GM12878 (cell line): Measurements from ENCODE around the gene PPHLN1.

Source experiments
- ASH2L ChIP-seq: fragments of 300-600, 200-600 bp; sonication (generic); IDR thresholded peaks from 2 replicates; pipeline ENCODE4 v1.6.1; 2017; ENCODE audit warnings: low read depth, mild to moderate bottlenecking, borderline replicate concordance
- ATF3 ChIP-seq: IDR thresholded peaks from 2 replicates; pipeline ENCODE4 v1.6.1; 2011; ENCODE audit warnings: low read depth, mild to moderate bottlenecking, low read length, moderate library complexity, borderline replicate concordance; ENCODE audit errors: extremely low read depth
- BMI1 ChIP-seq: fragments of 450-650 bp; IDR thresholded peaks from 2 replicates; pipeline ENCODE4 v1.6.1; 2016; ENCODE audit warnings: mild to moderate bottlenecking, moderate library complexity, borderline replicate concordance
- BRCA1 ChIP-seq: IDR thresholded peaks from 2 replicates; pipeline ENCODE4 v1.6.1; 2011; ENCODE audit warnings: low read depth, low read length, improper control_type of control experiment
- CBX3 ChIP-seq: fragments of 200-600 bp; sonication (generic); IDR thresholded peaks from 2 replicates; pipeline ENCODE4 v1.6.1; 2016; ENCODE audit warnings: low read depth, borderline replicate concordance
- CEBPB ChIP-seq, 2 experiments: fragments of 150-350 bp in 1 of 2; IDR thresholded peaks; 2 replicates each; pipeline ENCODE4 v1.6.1; 2012 to 2014; ENCODE audit warnings: low read depth in 2 of 2, low read length in 2 of 2, borderline replicate concordance in 1 of 2, inconsistent platforms in 1 of 2
- CREM ChIP-seq: IDR thresholded peaks from 2 replicates; pipeline ENCODE4 v1.6.1; 2014; ENCODE audit warnings: antibody characterized with exemption, low read depth
- ETV6 ChIP-seq, 2 experiments: fragments of 450-650 bp in 1 of 2; IDR thresholded peaks in 1 of 2; conservative IDR thresholded peaks in 1 of 2; 2 replicates each; pipeline ENCODE4 v1.6.1; 2014; ENCODE audit warnings: antibody characterized with exemption in 1 of 2, borderline replicate concordance in 1 of 2, low read depth in 1 of 2, mild to moderate bottlenecking in 1 of 2, moderate library complexity in 1 of 2
- GABPA ChIP-seq: IDR thresholded peaks from 2 replicates; pipeline ENCODE4 v1.6.1; 2014; ENCODE audit warnings: antibody characterized with exemption, low read depth, mild to moderate bottlenecking, inconsistent platforms
- IRF5 ChIP-seq: fragments of 450-650 bp; IDR thresholded peaks from 2 replicates; pipeline ENCODE4 v1.6.1; 2017; ENCODE audit warnings: borderline replicate concordance
- ZBTB33 ChIP-seq: fragments of 450-650 bp; IDR thresholded peaks from 2 replicates; pipeline ENCODE4 v1.6.1; 2017; ENCODE audit warnings: mild to moderate bottlenecking
- ZBTB4 ChIP-seq: fragments of 450-650 bp; formaldehyde crosslinking; IDR thresholded peaks from 2 replicates; pipeline ENCODE4 v1.4.0; 2022; ENCODE audit warnings: mild to moderate bottlenecking, moderate library complexity
- ZNF24 ChIP-seq: fragments of 450-650 bp; IDR thresholded peaks from 2 replicates; pipeline ENCODE4 v1.6.1; 2017; ENCODE audit warnings: antibody characterized with exemption, mild to moderate bottlenecking
- TF ChIP-seq, protein P1 (sequence below), 3 experiments: IDR thresholded peaks in 2 of 3; conservative IDR thresholded peaks in 1 of 3; 2 replicates each; pipeline ENCODE4 v1.5.1; 2011; ENCODE audit warnings: low read depth in 3 of 3, low read length in 3 of 3, mild to moderate bottlenecking in 3 of 3, control low read depth in 2 of 3, moderate library complexity in 2 of 3, inconsistent platforms in 1 of 3, mixed read lengths in 1 of 3; ENCODE audit not compliant: control insufficient read depth in 2 of 3, insufficient read depth in 1 of 3; ENCODE audit errors: extremely low read depth in 1 of 3

- TF ChIP-seq CBX3 (no peak), ZBTB4 (CRISPR knock-in tag) (no peak), ETV6 (conservative IDR thresholded peaks at IDR 0.05 in 1 of 2, IDR thresholded peaks at IDR 0.05 in 1 of 2; ENCODE audit: borderline replicate concordance in 1 of 2, low read depth in 1 of 2) (no peak), CREM (no peak), ZBTB33 (no peak), ATF3 (no peak), ZNF24 (no peak), ASH2L (no peak), IRF5 (no peak), BMI1 (no peak), BRCA1 (no peak), CEBPB (IDR thresholded peaks at IDR 0.05; ENCODE audit: borderline replicate concordance in 1 of 2, low read depth in 2 of 2, low read length in 2 of 2) (no peak), GABPA (no peak)
- TF ChIP-seq, protein P1, sequence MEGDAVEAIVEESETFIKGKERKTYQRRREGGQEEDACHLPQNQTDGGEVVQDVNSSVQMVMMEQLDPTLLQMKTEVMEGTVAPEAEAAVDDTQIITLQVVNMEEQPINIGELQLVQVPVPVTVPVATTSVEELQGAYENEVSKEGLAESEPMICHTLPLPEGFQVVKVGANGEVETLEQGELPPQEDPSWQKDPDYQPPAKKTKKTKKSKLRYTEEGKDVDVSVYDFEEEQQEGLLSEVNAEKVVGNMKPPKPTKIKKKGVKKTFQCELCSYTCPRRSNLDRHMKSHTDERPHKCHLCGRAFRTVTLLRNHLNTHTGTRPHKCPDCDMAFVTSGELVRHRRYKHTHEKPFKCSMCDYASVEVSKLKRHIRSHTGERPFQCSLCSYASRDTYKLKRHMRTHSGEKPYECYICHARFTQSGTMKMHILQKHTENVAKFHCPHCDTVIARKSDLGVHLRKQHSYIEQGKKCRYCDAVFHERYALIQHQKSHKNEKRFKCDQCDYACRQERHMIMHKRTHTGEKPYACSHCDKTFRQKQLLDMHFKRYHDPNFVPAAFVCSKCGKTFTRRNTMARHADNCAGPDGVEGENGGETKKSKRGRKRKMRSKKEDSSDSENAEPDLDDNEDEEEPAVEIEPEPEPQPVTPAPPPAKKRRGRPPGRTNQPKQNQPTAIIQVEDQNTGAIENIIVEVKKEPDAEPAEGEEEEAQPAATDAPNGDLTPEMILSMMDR (IDR thresholded peaks at IDR 0.05 in 2 of 3, conservative IDR thresholded peaks at IDR 0.05 in 1 of 3; ENCODE audit: control insufficient read depth in 2 of 3, extremely low read depth in 1 of 3, insufficient read depth in 1 of 3, low read depth in 3 of 3, low read length in 3 of 3) = no peak
These were observed 149.1 kb downstream of the PPHLN1 start for GRCh38 chr12:42475106-42475505.
